SK-N-MC (cell line): ENCODE results near the gene DCP1A.
"Not testable (repeated sequence)": the region's sequence is repeated elsewhere in the genome, so short reads cannot be mapped to it uniquely, and the experiment has no call there.

Experiments
- DNase-seq: peaks from one replicate; pipeline ENCODE4 v3.0.0-alpha.2; 2011; ENCODE audit warnings: low read depth, low spot score
- H3K27ac ChIP-seq: fragments of 200-600 bp; sonication (generic); 2 replicates; pipeline ENCODE4 v1.5.1; 2016; ENCODE audit warnings: mixed run types
- H3K36me3 ChIP-seq: fragments of 200-600 bp; sonication (generic); 2 replicates; pipeline ENCODE4 v1.6.1; 2017; ENCODE audit warnings: antibody characterized with exemption, low read length, mixed read lengths; ENCODE audit not compliant: insufficient read depth
- H3K4me3 ChIP-seq: fragments of 200-600 bp; sonication (generic); 2 replicates; pipeline ENCODE4 v1.5.1; 2016
- H3K9ac ChIP-seq: fragments of 200-600 bp; sonication (generic); 2 replicates; pipeline ENCODE4 v1.8.0; 2017; ENCODE audit warnings: mixed run types, mixed read lengths; ENCODE audit not compliant: insufficient read length
- H3K9me3 ChIP-seq: fragments of 200-600 bp; sonication (generic); 2 replicates; pipeline ENCODE4 v1.6.1; 2017; ENCODE audit warnings: low read depth, mild to moderate bottlenecking, antibody characterized with exemption, low read length, moderate library complexity, mixed read lengths
- EZH2 ChIP-seq: fragments of 200-600 bp; sonication (generic); IDR thresholded peaks from one replicate; pipeline ENCODE4 v1.6.1; 2017; ENCODE audit warnings: antibody characterized with exemption
- FOXP2 ChIP-seq: optimal IDR thresholded peaks from 2 replicates; pipeline ENCODE3; 2011; ENCODE audit warnings: mild to moderate bottlenecking, moderate library complexity; ENCODE audit not compliant: insufficient read depth; ENCODE audit errors: extremely low read length, control extremely low read depth
- POLR2AphosphoS5 ChIP-seq: IDR thresholded peaks from 2 replicates; pipeline ENCODE4 v1.6.1; 2012; ENCODE audit warnings: mild to moderate bottlenecking, low read depth, low read length, borderline replicate concordance

DCP1A gene

DNA sequence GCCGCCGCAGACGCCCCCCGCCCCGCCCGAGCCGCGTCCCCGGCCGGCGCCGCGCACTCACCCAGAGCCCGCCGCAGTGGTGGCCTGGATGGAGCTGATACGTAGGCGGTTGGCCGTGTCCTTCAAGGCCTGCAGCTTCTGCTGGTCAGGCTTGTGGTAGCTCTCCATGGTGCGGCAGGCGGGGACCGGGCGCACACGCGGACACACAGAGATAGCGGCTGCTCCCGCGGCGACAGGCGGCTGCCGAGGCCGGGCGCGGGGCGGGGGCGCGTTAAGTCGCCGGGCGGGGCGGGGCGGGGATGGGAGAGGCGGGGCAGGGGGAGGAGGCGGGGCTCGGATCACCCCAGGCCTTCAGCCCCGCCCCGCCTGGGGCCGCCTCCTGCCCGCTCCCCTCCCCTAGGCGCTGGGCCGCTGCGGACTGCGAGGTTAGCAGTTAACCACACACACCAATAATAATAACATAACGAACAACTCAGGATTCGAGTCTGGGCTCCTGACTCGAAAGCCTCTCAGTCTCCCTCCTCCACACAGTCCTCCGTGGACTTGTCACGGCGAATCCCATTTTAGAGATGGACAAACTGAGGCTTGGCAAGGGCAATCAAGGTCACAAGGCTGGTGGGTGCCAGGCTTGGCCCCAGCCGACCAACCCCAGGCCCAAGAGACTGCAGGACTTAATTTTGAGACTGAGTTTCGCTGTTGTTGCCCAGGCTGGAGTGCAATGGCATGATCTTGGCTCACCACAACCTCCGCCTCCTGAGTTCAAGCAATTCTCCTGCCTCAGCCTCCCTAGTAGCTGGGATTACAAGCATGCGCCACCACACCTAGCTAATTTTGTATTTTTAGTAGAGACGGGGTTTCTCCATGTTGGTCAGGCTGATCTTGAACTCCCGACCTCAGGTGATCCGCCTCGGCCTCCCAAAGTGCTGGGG is 91.3 kb downstream of the DCP1A start, which contains the start of gene TKT:
TKT (minus strand) TSS at position 248 of the 929 bp plus-strand sequence; CDS start at position 168, 80 bp downstream.
- H3K36me3 ChIP-seq = no peaks in the 10 kb centered on the region
- H3K4me3 ChIP-seq = peak within 1 kb of the TSS; percentile 81
- DNase-seq = no peak
- H3K9me3 ChIP-seq = no peaks in the 10 kb centered on the region
- TF ChIP-seq FOXP2 = no peak
- TF ChIP-seq POLR2AphosphoS5 = peak; percentile 93
- no peak for TF ChIP-seq EZH2
- H3K9ac ChIP-seq = peak within 1 kb of the TSS; percentile 81
- H3K27ac ChIP-seq = no peak within 1 kb of the TSS

DNA sequence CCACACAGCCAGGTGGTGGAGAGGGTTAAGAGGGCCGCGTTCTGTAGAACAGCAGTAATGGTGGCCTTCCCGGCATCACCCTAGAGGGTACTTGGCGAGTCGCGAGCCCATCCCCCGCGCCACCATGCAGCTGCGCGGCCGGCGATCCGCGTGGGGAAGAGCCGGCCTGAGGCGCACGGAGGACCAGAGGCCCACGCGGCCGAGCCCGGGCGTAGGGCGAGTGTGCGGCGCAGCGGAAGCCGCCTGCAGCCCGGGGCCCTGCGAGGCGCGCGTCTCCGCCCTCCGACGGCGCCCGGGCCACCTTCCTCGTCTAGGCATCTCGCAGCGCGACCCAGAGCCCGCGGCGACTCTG is 91.9 kb downstream of the DCP1A start:
- Histone ChIP-seq H3K9me3 (no peaks in the 10 kb centered on the region), H3K36me3 (no peaks in the 10 kb centered on the region), H3K9ac (peak overlapping the region; percentile 81), H3K4me3 (peak overlapping the region; percentile 81), H3K27ac (no peak overlapping the region)
- no peak for DNase-seq
- TF ChIP-seq FOXP2 = no peak
- no peak for TF ChIP-seq EZH2
- no peak for TF ChIP-seq POLR2AphosphoS5

DNA sequence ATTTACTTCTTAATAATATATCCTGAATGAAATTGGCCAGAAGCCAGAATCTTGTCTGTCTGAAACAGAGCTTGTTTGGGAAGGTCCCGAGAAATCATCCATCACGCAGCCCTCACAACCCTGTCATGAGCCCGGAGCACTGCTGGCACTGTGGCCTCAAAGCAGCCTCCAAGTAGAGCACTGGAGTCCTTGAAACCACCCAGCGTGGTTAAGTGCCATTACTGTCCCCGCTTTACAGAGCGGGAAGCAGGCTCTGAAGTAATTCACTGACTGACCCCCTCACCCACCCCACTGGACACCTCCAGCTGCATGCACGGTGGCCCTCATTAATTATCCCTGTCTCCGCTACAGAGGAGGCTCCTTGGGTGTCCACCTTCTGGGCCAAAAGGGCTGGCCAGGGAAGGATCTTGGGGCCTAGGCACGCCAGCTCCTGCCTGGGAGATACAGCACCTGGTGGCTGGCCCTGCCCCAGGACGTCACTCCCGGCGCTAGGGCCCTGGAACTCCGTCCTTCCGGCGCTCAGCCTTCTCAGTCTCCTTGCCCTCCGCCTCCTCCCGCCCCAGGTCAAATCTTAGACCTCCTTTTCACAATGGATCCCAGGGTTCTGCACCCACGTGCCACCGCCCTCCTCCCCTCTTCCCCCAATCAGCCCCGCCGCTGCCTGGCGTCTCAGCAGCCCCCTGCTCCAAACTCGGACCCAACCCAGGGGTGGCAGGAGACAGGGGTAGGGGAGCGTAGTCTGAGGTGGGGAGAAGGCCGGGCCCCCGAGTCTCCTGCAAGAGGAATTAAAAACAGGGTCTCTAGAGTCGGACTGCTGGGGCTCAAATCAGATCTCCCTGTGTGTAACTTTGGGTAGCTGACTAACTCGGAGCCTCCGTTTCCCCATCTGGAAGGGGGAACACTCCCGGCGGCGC is 92.6 kb downstream of the DCP1A start:
- no peak for DNase-seq
- TF ChIP-seq FOXP2 (no peak), POLR2AphosphoS5 (no peak), EZH2 (no peak)
- H3K36me3 ChIP-seq = no peaks in the 10 kb centered on the region
- H3K4me3 ChIP-seq = peak overlapping the region; percentile 81
- H3K9me3 ChIP-seq = no peaks in the 10 kb centered on the region
- no peak overlapping the region for H3K27ac ChIP-seq
- H3K9ac ChIP-seq = peak overlapping the region; percentile 81

DNA sequence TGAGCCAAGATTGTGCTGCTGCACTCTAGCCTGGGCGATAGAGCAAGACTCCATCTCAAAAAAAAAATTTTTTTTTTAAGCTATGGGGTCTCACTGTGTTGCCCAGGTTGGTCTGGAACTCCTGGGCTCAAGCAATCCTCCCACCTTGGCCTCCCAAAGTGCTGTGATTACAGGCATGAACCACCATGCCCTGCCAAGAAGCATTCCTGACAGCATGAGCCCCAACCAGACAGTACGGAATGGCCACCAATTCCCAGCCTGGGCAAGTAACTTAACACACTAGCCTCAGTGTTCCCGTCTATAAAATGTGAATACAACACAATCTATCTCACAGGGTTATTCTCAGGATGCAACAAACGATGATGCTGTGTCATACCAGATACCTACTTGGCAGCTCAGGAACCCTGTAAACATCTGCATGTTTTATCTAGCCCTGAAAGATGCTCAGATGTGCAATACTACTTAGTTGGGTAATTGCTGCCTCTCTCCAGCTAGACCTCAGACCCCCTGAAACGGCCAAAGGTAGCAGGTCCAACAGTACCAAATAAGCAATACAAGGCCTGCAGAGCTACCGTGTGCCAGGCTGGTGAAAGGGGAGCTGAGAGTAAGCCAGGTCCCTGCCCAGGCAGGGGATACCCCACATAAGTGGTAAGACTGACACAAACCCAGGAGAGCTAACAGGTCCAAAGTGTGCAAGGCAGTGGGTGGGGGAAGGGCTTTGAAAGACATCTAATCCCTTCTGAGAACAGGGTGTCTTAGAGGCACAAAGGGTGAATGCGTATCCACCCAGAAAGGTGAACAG is 93.4 kb downstream of the DCP1A start:
- H3K4me3 ChIP-seq = peak overlapping the region; percentile 81
- no peak overlapping the region for H3K27ac ChIP-seq
- H3K9ac ChIP-seq = peak overlapping the region; percentile 81
- TF ChIP-seq POLR2AphosphoS5 = no peak
- H3K36me3 ChIP-seq = no peaks in the 10 kb centered on the region
- no peaks in the 10 kb centered on the region for H3K9me3 ChIP-seq
- no peak for DNase-seq

- H3K9ac ChIP-seq, DNase-seq: not testable (repeated sequence)
These were observed 94.4 kb downstream of the DCP1A start for GRCh38 chr3:53252947-53253322.

DNA sequence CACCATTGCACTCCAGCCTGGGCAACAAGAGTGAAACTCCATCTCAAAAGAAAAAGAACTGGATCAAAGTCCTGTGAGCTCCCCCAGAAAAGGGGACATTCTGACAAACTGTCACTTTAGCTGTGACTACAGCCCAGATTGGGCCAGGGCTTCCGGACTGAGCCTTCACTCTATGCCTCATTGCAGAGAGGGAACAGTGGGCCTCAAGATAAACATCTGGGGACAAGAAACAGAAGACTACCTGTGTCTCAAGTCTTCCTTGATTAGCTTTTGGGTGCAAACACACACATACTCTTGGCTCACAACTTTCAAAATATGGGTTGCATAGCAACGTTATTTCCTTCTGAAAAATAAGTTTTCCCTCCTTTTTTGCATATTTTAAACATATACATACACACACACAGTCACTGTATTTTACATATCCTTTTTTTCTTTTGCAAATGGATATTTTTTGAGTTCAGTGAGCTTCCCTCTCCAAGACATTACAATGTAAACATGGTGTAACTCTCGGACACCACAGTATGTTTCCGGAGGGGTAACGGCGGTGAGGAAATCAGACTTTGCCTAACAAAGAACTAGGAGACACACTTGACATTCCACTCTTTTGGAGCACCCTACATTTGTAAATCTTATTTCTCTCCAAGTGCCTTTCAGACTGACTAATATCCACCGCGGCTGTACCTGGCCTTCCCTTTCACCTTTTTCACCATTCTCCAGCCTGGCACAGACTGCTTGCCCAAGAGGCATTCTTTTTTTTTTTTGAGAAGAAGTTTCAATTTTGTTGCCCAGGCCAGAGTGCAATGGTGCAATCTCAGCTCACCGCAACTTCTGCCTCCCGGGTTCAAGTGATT is 95.0 kb downstream of the DCP1A start:
- Histone ChIP-seq H3K4me3 (no peak overlapping the region), H3K9me3 (no peaks in the 10 kb centered on the region), H3K9ac (no peak overlapping the region), H3K27ac (no peak overlapping the region), H3K36me3 (no peaks in the 10 kb centered on the region)
- DNase-seq = no peak
- TF ChIP-seq FOXP2 (no peak), POLR2AphosphoS5 (no peak), EZH2 (no peak)

More at GRCh38 chr3:53252947-53253322, 94.4 kb downstream of the DCP1A start:
- H3K9me3 ChIP-seq, H3K36me3 ChIP-seq, H3K4me3 ChIP-seq, H3K27ac ChIP-seq: not testable (repeated sequence)

- TF ChIP-seq EZH2 = no peak
- no peak for TF ChIP-seq FOXP2
- no peak for TF ChIP-seq POLR2AphosphoS5
- Histone ChIP-seq H3K9me3 (no peaks in the 10 kb centered on the region), H3K27ac (no peak overlapping the region), H3K36me3 (no peaks in the 10 kb centered on the region), H3K4me3 (no peak overlapping the region), H3K9ac (no peak overlapping the region)
- no peak for DNase-seq
These were observed 96.3 kb downstream of the DCP1A start for GRCh38 chr3:53250881-53251605.
